SHP77 (cell line): ENCODE data around the gene GPR61.

ENCODE experiments used
- DNase-seq, 2 experiments: peaks; one replicate each; lab custom pipeline; 2025; lab: John Stamatoyannopoulos, UW

The GPR61 gene

DNA sequence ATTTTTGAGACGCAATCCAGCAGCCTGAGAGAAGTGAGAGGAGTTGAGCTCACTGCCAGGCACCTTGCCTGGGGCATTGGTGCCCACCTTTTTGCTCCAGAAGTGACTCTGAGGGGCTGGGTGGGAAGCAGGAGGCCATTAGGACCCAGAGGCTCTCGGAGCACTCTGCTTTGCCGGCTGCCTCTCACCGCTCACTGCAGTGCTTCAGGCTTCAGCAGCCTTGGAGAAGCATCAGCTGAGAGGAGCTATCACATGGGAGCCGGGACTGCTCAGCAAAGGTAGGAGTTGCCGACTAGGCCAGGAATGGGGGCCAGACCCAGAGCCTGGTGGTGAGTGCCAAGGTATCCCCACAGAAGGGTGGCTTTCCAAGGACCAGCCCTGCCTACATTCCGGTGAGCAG is at the start of gene GPR61:
TSS of gene GPR61 (plus strand) at position 197 of the 400 bp plus-strand sequence. CDS start 3,151 bp downstream, outside the sequence.
- no peak for DNase-seq

GRCh38 chr1:109490029-109490933 is 49.4 kb upstream of the GPR61 start:
- peak; percentile 16 to 50 for DNase-seq

- no peak for DNase-seq
Observed at GRCh38 chr1:109490934-109491302, 48.8 kb upstream of the GPR61 start.

DNA sequence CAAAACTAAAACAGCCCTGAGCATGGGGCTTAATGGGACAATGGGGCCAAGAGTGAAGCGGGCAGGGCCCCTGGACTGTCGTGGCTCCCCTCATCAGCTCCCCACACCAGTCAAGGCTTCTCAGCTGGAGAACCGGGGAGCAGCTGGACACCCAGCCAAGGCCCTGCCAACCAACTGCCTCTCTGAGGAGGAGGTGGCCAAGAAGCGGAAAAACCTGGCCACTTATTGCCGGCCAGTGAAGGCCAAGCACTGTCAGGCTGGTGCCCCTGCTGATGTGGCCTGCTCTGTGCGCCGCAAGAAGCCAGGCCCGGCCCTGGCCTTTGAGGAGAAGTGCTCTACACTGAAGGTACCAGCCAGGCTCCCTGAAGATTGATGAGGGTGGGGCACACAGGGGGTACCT is 48.3 kb upstream of the GPR61 start:
- no peak for DNase-seq

- no peak for DNase-seq
Observed at GRCh38 chr1:109492779-109493178, 46.9 kb upstream of the GPR61 start.

GRCh38 chr1:109493227-109493626 is 46.4 kb upstream of the GPR61 start:
- DNase-seq: peak in 1 of 2 experiments; percentile 6

DNA sequence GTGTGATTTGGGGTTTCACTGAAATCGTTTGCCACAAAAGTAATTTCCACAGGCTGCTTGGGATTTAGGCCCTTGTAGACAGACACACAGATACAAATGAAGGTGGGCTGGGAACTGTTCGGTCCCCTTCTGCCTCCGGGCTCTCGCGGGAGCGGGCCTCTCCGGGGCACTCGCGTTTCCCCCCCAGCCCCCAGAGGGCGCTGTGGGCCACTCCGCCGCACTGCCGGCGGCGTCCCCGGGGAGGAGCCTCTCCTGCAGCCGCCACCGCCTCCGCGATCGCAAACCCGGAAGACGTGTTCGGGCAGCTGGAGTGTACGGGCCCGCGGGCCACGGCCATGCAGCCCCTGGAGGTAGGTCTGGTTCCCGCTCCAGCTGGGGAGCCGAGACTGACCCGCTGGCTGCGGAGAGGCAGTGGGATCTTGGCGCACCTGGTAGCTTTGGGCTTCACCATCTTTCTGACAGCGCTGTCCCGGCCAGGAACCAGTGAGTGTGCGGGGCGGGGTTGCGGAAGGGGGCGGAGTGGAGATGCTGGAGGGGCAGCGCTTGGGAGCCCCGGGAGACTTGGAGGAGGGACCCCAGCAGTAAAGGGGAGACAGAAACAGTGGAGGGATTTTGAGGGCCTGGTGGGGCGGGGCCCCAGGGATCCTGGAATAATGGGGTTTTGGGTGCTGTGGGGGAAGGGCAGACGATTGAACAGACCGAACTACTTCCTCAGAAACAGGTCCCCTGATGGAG is 45.7 kb upstream of the GPR61 start, which contains the start of gene CYB561D1:
TSS of gene CYB561D1 (plus strand) at position 290 of the 735 bp plus-strand sequence. CDS start at position 336, 46 bp downstream.
- peak; percentile 75 to 87 for DNase-seq

DNA sequence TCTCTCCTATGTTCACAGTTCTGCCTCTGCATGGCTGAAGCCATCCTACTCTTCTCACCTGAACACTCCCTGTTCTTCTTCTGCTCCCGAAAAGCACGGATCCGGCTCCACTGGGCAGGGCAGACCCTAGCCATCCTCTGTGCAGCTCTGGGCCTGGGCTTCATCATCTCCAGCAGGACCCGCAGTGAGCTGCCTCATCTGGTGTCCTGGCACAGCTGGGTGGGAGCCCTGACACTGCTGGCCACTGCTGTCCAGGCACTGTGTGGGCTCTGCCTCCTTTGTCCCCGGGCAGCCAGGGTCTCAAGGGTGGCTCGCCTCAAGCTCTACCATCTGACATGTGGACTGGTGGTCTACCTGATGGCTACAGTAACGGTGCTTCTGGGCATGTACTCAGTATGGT is 43.9 kb upstream of the GPR61 start:
- no peak for DNase-seq

- DNase-seq: no peak
Observed at GRCh38 chr1:109497449-109498160, 42.1 kb upstream of the GPR61 start.

DNA sequence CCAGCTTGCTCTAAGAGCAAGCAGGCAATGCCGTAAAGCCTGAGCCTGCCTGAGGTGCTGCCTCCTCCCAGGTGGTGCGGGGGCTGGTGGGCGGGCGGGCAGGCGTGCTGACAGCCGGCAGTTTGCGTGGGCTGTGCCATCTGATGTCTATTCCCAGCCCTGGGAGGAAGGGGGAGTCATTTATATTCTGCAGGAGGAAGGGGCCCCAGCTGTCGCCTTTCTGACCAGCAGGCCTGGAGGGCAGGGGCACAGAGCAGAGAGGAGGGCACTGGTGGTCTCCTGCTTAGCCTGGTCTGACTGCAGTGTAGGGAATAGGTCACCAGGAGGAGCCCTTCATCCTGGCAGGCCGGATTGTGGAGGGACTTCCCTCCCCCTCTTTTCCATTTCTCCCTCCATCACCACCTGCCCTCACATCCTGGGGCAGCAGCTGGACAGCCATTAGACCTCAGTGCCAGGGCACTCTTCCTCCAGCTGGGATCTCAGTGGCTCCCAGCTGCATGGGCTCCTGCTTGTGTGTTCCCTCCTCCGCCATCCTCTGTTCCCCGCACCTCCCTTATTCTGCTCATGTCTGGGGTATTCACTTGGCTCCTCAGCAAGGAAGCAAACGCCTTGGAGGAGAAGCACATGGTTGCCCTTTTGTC is 41.4 kb upstream of the GPR61 start:
- DNase-seq: peak; percentile 81 to 85

DNA sequence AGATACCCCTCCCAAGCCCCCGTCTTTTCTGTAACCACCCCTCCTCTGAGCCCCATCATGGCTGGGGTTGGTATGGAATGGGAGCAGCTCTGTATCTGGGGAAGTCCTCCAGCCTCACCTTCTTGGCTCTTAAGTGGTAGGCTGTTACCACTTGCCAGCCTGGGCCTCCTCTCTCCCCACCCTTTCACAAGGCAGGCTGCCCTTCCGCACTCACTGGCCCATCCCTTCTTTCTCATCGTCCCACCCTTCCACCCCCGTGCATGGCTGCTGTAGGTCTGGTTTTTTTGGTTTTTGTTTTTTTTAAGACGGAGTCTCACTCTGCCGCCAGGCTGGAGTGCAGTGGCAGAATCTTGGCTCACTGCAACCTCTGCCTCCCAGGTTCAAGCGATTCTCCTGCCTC is 40.6 kb upstream of the GPR61 start:
- no peak for DNase-seq

DNA sequence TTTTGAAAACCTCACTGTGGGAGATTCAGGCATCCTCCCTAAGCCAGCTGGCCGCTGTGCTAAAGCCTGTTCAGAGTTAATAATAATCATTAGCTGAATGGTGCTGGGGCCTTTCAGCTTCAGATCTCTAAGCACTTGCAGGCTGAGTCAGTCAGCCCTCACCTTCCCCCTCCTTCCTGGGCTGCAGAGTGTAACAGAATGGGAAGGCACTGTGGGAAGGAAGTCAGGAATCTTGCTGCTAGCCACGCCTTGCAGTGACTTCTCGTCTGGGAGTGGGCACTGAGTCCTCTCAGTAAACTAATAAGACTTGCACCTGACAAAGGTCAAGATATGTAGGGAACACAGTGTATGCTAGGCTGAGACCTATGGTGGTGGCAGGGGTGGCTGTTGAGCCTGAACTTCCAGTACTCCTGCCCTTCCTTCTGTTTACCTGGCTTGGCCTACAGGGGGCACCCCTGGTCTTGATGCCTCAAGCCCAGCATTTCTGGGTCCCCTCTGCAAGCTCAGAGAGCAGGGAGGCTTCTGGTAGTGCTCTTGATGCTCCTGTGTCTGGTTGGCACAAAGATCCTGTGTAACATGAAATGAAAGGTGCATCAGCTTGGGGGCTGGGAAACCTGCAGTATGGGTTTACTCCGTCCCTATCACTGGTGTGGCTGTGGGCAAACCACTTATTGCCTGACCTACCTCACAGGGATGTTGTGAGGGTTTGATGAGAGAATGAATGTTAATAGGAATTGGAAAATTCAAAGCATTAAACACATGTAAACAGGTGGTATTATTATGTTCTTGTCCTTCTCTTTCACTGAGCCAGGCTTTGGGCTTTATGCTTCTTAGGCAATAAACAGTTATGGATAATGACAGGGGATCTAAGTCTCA is 39.8 kb upstream of the GPR61 start:
- peak; percentile 13 to 25 for DNase-seq

DNA sequence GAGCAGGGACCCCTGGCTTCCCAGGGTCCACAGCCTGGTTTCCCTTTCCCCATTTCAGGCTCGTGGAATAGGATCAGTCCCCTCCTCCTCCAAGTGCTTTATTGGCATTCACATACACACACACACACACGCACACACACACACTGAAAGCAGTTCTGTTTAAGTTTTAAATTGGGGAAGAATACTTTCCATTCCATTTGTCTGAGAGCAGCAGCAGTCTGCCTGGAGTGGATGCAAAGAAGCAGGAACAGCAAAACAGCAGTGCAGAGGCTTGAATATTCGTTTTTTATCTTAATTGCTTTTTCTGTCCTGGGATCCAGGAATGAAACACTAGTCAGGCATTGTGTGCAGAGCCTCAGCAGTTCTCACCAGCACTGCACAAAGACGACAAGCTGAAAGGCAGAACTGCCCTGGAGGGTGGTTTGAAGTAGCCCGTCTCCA is 38.7 kb upstream of the GPR61 start:
- DNase-seq: no peak

- DNase-seq: no peak
Observed at GRCh38 chr1:109501644-109502363, 37.9 kb upstream of the GPR61 start.

GRCh38 chr1:109502364-109502851 is 37.3 kb upstream of the GPR61 start:
- no peak for DNase-seq

- DNase-seq: no peak
Observed at GRCh38 chr1:109503935-109504334, 35.7 kb upstream of the GPR61 start.

- DNase-seq: no peak
Observed at GRCh38 chr1:109504974-109505373, 34.7 kb upstream of the GPR61 start.

- no peak for DNase-seq
Observed at GRCh38 chr1:109508001-109508872, 31.4 kb upstream of the GPR61 start.

- DNase-seq: no peak
Observed at GRCh38 chr1:109508873-109509175, 30.8 kb upstream of the GPR61 start.
